KOPT-K1 (cell line): ENCODE data around the gene DHTKD1.
"Not testable (repeated sequence)": the region's sequence is repeated elsewhere in the genome, so short reads cannot be mapped to it uniquely, and the experiment has no call there.

Experiments
- H3K27ac ChIP-seq: fragments of 200-600 bp; sonication (generic); 2 replicates; pipeline ENCODE4 v1.5.1; 2016; ENCODE audit warnings: antibody characterized with exemption, mild to moderate bottlenecking, low read depth, low read length; ENCODE audit not compliant: poor library complexity, severe bottlenecking
- H3K36me3 ChIP-seq: fragments of 200-600 bp; sonication (generic); 2 replicates; pipeline ENCODE4 v1.5.1; 2017; ENCODE audit warnings: antibody characterized with exemption, mild to moderate bottlenecking, low read length, moderate library complexity; ENCODE audit not compliant: insufficient read depth
- H3K9me3 ChIP-seq: fragments of 200-600 bp; sonication (generic); 2 replicates; pipeline ENCODE4 v1.5.1; 2017; ENCODE audit warnings: antibody characterized with exemption, low read length, mild to moderate bottlenecking; ENCODE audit not compliant: insufficient read depth, poor library complexity, severe bottlenecking

DHTKD1 gene

GRCh38 chr10:12048547-12048946 is 20.2 kb upstream of the DHTKD1 start:
- Histone ChIP-seq H3K36me3 (no peaks in the 10 kb centered on the region), H3K27ac (no peak overlapping the region), H3K9me3 (no peaks in the 10 kb centered on the region)

GRCh38 chr10:12050528-12050927 is 18.2 kb upstream of the DHTKD1 start:
- no peaks in the 10 kb centered on the region for H3K36me3 ChIP-seq
- H3K27ac ChIP-seq, result no peak overlapping the region
- H3K9me3 ChIP-seq, result no peaks in the 10 kb centered on the region

- Histone ChIP-seq H3K9me3 (no peaks in the 10 kb centered on the region), H3K36me3 (no peaks in the 10 kb centered on the region), H3K27ac (no peak overlapping the region)
These were observed 17.5 kb upstream of the DHTKD1 start for GRCh38 chr10:12051241-12051640.

- Histone ChIP-seq H3K27ac (no peak overlapping the region), H3K36me3 (no peaks in the 10 kb centered on the region), H3K9me3 (no peaks in the 10 kb centered on the region)
These were observed 13.0 kb upstream of the DHTKD1 start for GRCh38 chr10:12055732-12056131.

GRCh38 chr10:12056748-12057147 is 12.0 kb upstream of the DHTKD1 start:
- H3K27ac ChIP-seq, result no peak overlapping the region
- H3K9me3 ChIP-seq, result no peaks in the 10 kb centered on the region
- no peaks in the 10 kb centered on the region for H3K36me3 ChIP-seq

- Histone ChIP-seq H3K36me3 (no peaks in the 10 kb centered on the region), H3K27ac (no peak overlapping the region)
These were observed 7.6 kb upstream of the DHTKD1 start for GRCh38 chr10:12061124-12061523.

GRCh38 chr10:12062754-12063482 is 5.8 kb upstream of the DHTKD1 start:
- Histone ChIP-seq H3K9me3 (no peaks in the 10 kb centered on the region), H3K27ac (no peak overlapping the region), H3K36me3 (no peaks in the 10 kb centered on the region)

More at GRCh38 chr10:12061124-12061523, 7.6 kb upstream of the DHTKD1 start:
- no peaks in the 10 kb centered on the region for H3K9me3 ChIP-seq

GRCh38 chr10:12063483-12063818 is 5.3 kb upstream of the DHTKD1 start:
- H3K27ac ChIP-seq, result no peak overlapping the region
- H3K36me3 ChIP-seq, result no peaks in the 10 kb centered on the region
- H3K9me3 ChIP-seq, result no peaks in the 10 kb centered on the region

- Histone ChIP-seq H3K27ac (no peak overlapping the region), H3K36me3 (no peaks in the 10 kb centered on the region), H3K9me3 (no peaks in the 10 kb centered on the region)
These were observed 1.4 kb upstream of the DHTKD1 start for GRCh38 chr10:12067336-12067735.

- not testable (repeated sequence) for H3K27ac ChIP-seq, H3K9me3 ChIP-seq, H3K36me3 ChIP-seq
These were observed 2.7 kb downstream of the DHTKD1 start for GRCh38 chr10:12071441-12071840.

GRCh38 chr10:12073526-12073925 is 4.8 kb downstream of the DHTKD1 start:
- Histone ChIP-seq H3K9me3 (no peaks in the 10 kb centered on the region), H3K27ac (no peak overlapping the region), H3K36me3 (peaks cover 13% of the 10 kb centered on the region)

- Histone ChIP-seq H3K27ac (no peak overlapping the region), H3K9me3 (no peaks in the 10 kb centered on the region), H3K36me3 (peaks cover 30% of the 10 kb centered on the region)
These were observed 8.9 kb downstream of the DHTKD1 start for GRCh38 chr10:12077580-12078180.

- no peak overlapping the region for H3K27ac ChIP-seq
- peaks cover 56% of the 10 kb centered on the region for H3K36me3 ChIP-seq
- H3K9me3 ChIP-seq, result no peaks in the 10 kb centered on the region
These were observed 12.7 kb downstream of the DHTKD1 start for GRCh38 chr10:12081470-12081869.

- Histone ChIP-seq H3K27ac (no peak overlapping the region), H3K9me3 (no peaks in the 10 kb centered on the region), H3K36me3 (peaks cover 60% of the 10 kb centered on the region)
These were observed 13.3 kb downstream of the DHTKD1 start for GRCh38 chr10:12081879-12082557.

GRCh38 chr10:12088919-12089318 is 20.2 kb downstream of the DHTKD1 start:
- peaks cover 85% of the 10 kb centered on the region for H3K36me3 ChIP-seq
- H3K27ac ChIP-seq, result no peak overlapping the region
- no peaks in the 10 kb centered on the region for H3K9me3 ChIP-seq

GRCh38 chr10:12091421-12091820 is 22.7 kb downstream of the DHTKD1 start:
- H3K36me3 ChIP-seq, result peaks cover 80% of the 10 kb centered on the region
- H3K9me3 ChIP-seq, result no peaks in the 10 kb centered on the region
- no peak overlapping the region for H3K27ac ChIP-seq
